Sigmoid colon (tissue), 7 donors: ENCODE results near the gene HOXB8. TPM values are rescaled to one million over a fixed set of nuclear protein-coding genes. Genes with fewer than 3 reads are reported as not detected.

Source experiments
- DNase-seq: peaks from one replicate; pipeline ENCODE4 v3.0.0-alpha.2; 2019
- H3K27ac ChIP-seq, 4 donors: fragments of 200-600 bp; sonication (generic); one replicate each; pipeline ENCODE4 v1.5.1; 2016 to 2019; ENCODE audit warnings: mild to moderate bottlenecking in 1 of 4
- H3K27me3 ChIP-seq, 3 donors: fragments of 200-600 bp; sonication (generic); one replicate each; pipeline ENCODE4 v1.5.1; 2019; ENCODE audit warnings: mild to moderate bottlenecking in 1 of 3
- H3K36me3 ChIP-seq, 4 donors: fragments of 200-600 bp; sonication (generic); one replicate each; pipeline ENCODE4 v1.5.1; 2016 to 2019
- H3K4me1 ChIP-seq, 4 donors: fragments of 200-600 bp; sonication (generic); one replicate each; pipeline ENCODE4 v1.5.1; 2017 to 2019
- H3K4me3 ChIP-seq, 4 donors: fragments of 200-600 bp; sonication (generic); one replicate each; pipeline ENCODE4 v1.5.1; 2017 to 2019; ENCODE audit warnings: mild to moderate bottlenecking in 2 of 4, moderate library complexity in 1 of 4
- H3K9me3 ChIP-seq, 4 donors: fragments of 200-600 bp in 3 of 4; sonication (generic) in 3 of 4; one replicate each; pipeline versions ENCODE4 v1.5.1 to v1.6.1; 2013 to 2019
- CTCF ChIP-seq, 4 experiments: fragments of 450-650 bp in 3 of 4; fragments of 200-600 bp in 1 of 4; IDR thresholded peaks; one replicate each; pipeline ENCODE4 v1.5.1; 2016 to 2019; ENCODE audit warnings: antibody characterized with exemption in 4 of 4, mild to moderate bottlenecking in 3 of 4, moderate library complexity in 2 of 4
- EP300 ChIP-seq, 4 donors: sonication (generic); formaldehyde crosslinking; IDR thresholded peaks; one replicate each; pipeline ENCODE4 v1.6.1; 2017; ENCODE audit warnings: antibody characterized with exemption in 4 of 4
- POLR2A ChIP-seq, 2 donors: fragments of 450-650 bp; IDR thresholded peaks; one replicate each; pipeline ENCODE4 v1.6.1; 2016; ENCODE audit warnings: antibody characterized with exemption in 2 of 2, mild to moderate bottlenecking in 2 of 2, moderate library complexity in 2 of 2
- POLR2AphosphoS5 ChIP-seq, 4 donors: sonication (generic); formaldehyde crosslinking; IDR thresholded peaks; one replicate each; pipeline ENCODE4 v1.6.1; 2017; ENCODE audit warnings: antibody characterized with exemption in 4 of 4
- WGBS, 2 donors: extraction: QIAGEN DNeasy Blood & Tissue Kit; methylation state at CpG; one replicate each; pipeline ENCODE4 v1.1.7; 2013; 5-methylcytosine and 5-hydroxymethylcytosine counted together
- intact Hi-C: fragments of 100-400 bp; cut with DNase I; formaldehyde crosslinking; loops from one replicate; pipeline ENCODE4 v1.15.1; 2023
- polyA plus RNA-seq, 3 donors: library from polyadenylated mRNA; stranded (reverse); fragments of 200-250 nt; gene quantifications; one replicate each; pipeline ENCODE4 v1.2.3, GENCODE V29; 2013
- total RNA-seq, 4 donors: library from RNA; depleted of rRNA; stranded (reverse); fragments of >200 nt; gene quantifications; one replicate each; pipeline ENCODE4 v1.1.0, GENCODE V29; 2016
- donor health status: healthy with polysubstance abuse.
- donor health status: Bipolar disorder and iron deficiency.
- donor health status: healthy.

HOXB8 gene
- total and polyA plus RNA-seq, 7 donors, result 0.68 to 3.4 (median 2.2) TPM; not detected in 3

GRCh38 chr17:48624118-48624517, 9.0 kb upstream of the HOXB8 start:
- 16 to 47% methylated on average over 5 of the region's 5 CpGs for WGBS, 2 donors

GRCh38 chr17:48623583-48623982, 8.5 kb upstream of the HOXB8 start:
- TF ChIP-seq POLR2AphosphoS5 (IDR thresholded peaks at IDR 0.05) (no peak), EP300 (IDR thresholded peaks at IDR 0.05) (no peak), CTCF (IDR thresholded peaks at IDR 0.05) (no peak), POLR2A (IDR thresholded peaks at IDR 0.05) (no peak)
- no peaks in the 10 kb centered on the region for H3K9me3 ChIP-seq
- no peak for DNase-seq
- peaks cover 80 to 100% (median 99%) of the 10 kb centered on the region in 3 donors for H3K27me3 ChIP-seq
- intact Hi-C loops, result loop anchor here (5.0 kb wide), 1 partner anchor 104 kb away; the partner anchor contains the start of gene HOXB13
- no peak overlapping the region for H3K4me3 ChIP-seq
- H3K27ac ChIP-seq, result no peak overlapping the region
- 49 to 53% methylated on average over 4 of the region's 4 CpGs for WGBS, 2 donors
- H3K36me3 ChIP-seq, result no peaks in the 10 kb centered on the region
- H3K4me1 ChIP-seq, result peaks cover 0 to 38% (median 32%) of the 10 kb centered on the region in 4 donors

More at GRCh38 chr17:48624118-48624517, 9.0 kb upstream of the HOXB8 start:
- H3K27me3 ChIP-seq, result peaks cover 84 to 100% (median 99%) of the 10 kb centered on the region in 3 donors
- H3K36me3 ChIP-seq, result no peaks in the 10 kb centered on the region
- no peaks in the 10 kb centered on the region for H3K9me3 ChIP-seq
- no peak overlapping the region for H3K27ac ChIP-seq
- H3K4me3 ChIP-seq, result no peak overlapping the region
- peaks cover 0 to 33% (median 29%) of the 10 kb centered on the region in 4 donors for H3K4me1 ChIP-seq
- DNase-seq, result no peak
- TF ChIP-seq POLR2A (IDR thresholded peaks at IDR 0.05) (no peak), EP300 (IDR thresholded peaks at IDR 0.05) (no peak), CTCF (IDR thresholded peaks at IDR 0.05) (no peak), POLR2AphosphoS5 (IDR thresholded peaks at IDR 0.05) (no peak)
- intact Hi-C loops, result loop anchor here (5.0 kb wide), 1 partner anchor 103 kb away; the partner anchor contains the start of gene HOXB13

- WGBS, 2 donors, result 81 to 88% methylated on average over 11 of the region's 11 CpGs
- intact Hi-C loops, result loop anchor here (5.0 kb wide), 1 partner anchor 104 kb away; the partner anchor contains the start of gene HOXB13
These were observed 7.8 kb upstream of the HOXB8 start for GRCh38 chr17:48622857-48623256.

GRCh38 chr17:48621410-48622392, 6.6 kb upstream of the HOXB8 start:
- TF ChIP-seq POLR2AphosphoS5 (IDR thresholded peaks at IDR 0.05), result no peak
- no peak for TF ChIP-seq EP300 (IDR thresholded peaks at IDR 0.05)
- TF ChIP-seq CTCF (IDR thresholded peaks at IDR 0.05), result no peak
- no peak for TF ChIP-seq POLR2A (IDR thresholded peaks at IDR 0.05)
- DNase-seq, result no peak
- intact Hi-C loops, result loop anchor here (5.0 kb wide), 1 partner anchor 106 kb away; the partner anchor contains the start of gene HOXB13
- no peak overlapping the region for H3K4me3 ChIP-seq
- peaks cover 0 to 41% (median 39%) of the 10 kb centered on the region in 4 donors for H3K4me1 ChIP-seq
- H3K27ac ChIP-seq, result no peak overlapping the region
- 64 to 78% methylated on average over 41 of the region's 41 CpGs for WGBS, 2 donors
- H3K36me3 ChIP-seq, result no peaks in the 10 kb centered on the region
- peaks cover 75 to 100% (median 97%) of the 10 kb centered on the region in 3 donors for H3K27me3 ChIP-seq
- H3K9me3 ChIP-seq, result no peaks in the 10 kb centered on the region

More at GRCh38 chr17:48622857-48623256, 7.8 kb upstream of the HOXB8 start:
- no peak overlapping the region for H3K27ac ChIP-seq
- no peak overlapping the region for H3K4me3 ChIP-seq
- peaks cover 79 to 100% (median 97%) of the 10 kb centered on the region in 3 donors for H3K27me3 ChIP-seq
- TF ChIP-seq CTCF (IDR thresholded peaks at IDR 0.05) (no peak), POLR2AphosphoS5 (IDR thresholded peaks at IDR 0.05) (no peak), EP300 (IDR thresholded peaks at IDR 0.05) (no peak), POLR2A (IDR thresholded peaks at IDR 0.05) (no peak)
- no peak for DNase-seq
- no peaks in the 10 kb centered on the region for H3K36me3 ChIP-seq
- H3K4me1 ChIP-seq, result peaks cover 0 to 42% (median 38%) of the 10 kb centered on the region in 4 donors
- no peaks in the 10 kb centered on the region for H3K9me3 ChIP-seq
